Measurements from ENCODE around the gene C1orf159. TPM values are rescaled to one million over a fixed set of nuclear protein-coding genes. Genes with fewer than 3 reads are reported as not detected.
A peak's percentile ranks its signal among the peaks of the same experiment; 100 is the strongest.

Gene C1orf159
- total RNA-seq, 1 donor from 2014 or later = 18.6 TPM

DNA sequence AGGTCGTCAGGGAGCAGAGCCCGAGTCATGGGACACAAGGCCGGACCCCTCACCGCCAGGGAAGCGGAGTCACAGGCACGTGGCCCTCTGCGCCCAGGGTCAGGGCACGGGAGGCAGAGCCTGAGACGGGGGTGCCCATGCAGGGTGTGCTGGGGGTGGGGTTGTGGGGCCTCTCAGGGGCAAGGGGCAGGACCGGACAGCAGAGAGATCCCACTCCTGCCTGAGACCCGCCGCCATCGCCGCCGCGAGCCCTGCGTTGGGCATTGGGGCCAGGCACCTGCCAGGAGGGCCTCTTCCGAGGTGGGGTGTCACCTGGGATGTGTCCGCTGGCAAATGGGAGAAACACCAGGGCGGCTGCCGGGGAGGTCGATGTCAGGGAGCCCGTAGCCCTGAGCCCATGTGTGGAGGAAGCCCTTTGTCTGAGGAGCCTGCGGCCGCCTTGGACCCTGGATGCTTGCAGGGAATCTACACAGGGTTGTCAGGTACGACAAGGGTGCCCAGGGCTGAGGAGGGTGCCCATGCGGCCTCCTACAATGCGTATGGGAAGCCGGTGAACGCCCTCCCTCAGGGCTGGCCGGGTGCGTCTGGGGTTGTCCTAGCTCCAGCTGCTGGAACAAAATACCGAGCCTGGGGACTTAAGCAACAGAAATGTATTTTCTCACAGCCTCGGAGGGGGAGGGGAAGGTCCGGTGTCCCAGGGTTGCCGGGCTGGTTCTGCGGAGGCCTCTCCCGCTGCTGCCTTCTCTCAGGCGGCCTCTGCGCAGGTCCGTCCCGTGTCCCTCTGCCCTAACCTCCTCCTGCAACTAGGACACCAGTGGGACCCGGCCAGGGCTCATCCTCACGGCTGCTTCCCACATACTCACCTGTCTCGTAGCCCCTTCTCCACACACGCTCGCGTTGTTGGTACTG lies 16.4 kb upstream of the C1orf159 start:
- peak; percentile 67 for DNase-seq (ENCODE audit: low spot score)

DNA sequence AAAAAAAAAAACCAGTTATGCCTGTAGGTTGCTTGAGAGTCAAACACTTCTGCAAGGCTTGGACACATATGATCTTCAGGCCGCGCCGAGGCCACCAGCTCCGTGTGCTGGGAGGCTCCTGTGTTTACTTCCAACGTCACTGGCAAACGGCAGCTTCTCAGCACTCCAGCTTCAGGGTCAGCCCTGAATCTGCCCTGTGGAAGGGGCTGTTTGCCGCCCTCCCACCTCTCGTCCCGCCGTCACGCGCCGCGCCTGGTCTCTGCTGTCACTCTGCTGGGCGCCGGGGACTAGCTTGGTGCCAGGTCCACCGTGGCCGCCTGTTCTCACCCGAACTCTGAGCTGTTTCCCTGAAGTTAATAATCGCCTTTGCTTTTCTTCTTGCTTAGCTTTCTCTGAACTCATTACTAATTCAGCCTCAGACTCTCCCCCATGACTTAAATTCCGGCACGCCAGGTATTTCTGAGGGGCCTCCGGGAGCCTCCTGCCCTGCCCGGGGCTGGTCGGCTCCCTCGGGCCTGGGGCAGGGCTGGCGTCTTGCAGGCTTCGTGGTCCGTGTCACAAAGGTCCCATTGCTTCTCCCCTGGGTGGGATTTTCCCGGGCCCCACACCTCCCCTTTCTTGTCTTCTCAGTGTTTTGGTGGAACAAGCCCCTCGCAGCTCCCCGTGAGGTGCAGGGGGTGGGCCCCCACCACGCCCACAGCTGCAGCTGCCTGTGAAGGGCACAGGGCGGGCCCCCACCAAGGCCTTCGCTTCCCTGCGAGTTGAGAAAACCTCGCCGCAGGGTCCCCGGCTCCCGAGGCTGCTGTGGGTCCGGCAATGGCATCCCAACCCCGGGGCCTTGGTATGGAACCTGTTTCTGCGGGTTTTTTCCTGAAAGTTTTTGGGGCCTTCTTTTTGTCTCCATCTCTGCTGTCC lies 14.6 kb upstream of the C1orf159 start:
- no peak for DNase-seq (ENCODE audit: low spot score)

DNA sequence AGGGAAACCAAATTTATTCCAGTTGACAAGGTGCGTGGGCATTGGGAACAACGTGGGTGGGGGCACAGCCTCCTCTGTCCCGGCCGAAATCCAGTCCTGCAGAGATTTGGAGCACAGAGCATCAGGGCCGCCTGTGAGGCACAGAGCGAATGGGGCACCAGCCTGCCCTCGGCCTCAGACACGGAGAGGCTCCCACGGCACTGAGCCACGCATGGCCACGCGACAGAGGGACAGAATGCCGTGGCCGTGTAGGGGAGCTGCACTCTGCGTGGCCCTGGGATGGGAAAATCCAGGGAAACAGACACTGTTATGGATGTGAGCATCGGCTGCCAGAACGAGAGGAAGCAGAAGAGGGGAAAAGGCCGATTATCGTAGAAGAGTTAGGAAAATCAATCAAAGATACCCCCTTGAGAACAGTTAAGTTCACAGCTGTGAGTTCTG lies 13.5 kb upstream of the C1orf159 start:
- no peak for DNase-seq (ENCODE audit: low spot score)

DNA sequence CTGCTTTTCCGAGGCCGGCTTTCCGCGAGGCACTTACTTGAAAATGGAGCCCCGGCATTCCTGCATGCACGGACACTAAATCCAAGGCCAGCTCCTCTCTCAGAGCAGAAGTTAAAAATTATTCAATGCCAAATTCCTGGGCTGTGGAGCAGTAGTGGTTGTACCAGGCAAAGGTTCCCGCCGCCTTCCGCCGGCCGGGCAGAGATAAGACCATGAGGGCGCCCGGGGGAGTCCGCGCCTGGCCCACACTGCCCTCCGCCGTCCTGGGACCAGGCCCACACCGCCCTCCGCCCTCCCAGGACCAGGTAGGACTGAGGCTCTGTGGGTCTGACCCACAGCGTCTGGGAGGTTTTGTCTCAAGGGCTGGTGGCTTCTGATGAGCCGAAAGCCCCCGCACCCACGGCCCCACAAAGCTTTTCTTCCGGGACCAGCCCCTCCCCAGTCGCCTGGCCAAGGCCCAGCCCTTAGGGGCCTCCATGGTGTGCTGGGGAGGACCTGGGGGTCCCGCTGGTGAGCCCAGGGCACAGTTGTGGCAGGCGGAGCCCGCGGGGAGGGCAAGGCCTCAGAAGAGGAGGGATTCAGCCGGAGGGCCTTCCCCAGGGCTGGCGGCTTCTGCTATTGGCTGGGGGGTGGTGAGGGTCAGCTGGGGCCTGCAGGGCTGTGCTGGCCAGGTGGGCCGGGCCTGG lies 12.7 kb upstream of the C1orf159 start:
- DNase-seq (ENCODE audit: low spot score) = peak; percentile 57

DNA sequence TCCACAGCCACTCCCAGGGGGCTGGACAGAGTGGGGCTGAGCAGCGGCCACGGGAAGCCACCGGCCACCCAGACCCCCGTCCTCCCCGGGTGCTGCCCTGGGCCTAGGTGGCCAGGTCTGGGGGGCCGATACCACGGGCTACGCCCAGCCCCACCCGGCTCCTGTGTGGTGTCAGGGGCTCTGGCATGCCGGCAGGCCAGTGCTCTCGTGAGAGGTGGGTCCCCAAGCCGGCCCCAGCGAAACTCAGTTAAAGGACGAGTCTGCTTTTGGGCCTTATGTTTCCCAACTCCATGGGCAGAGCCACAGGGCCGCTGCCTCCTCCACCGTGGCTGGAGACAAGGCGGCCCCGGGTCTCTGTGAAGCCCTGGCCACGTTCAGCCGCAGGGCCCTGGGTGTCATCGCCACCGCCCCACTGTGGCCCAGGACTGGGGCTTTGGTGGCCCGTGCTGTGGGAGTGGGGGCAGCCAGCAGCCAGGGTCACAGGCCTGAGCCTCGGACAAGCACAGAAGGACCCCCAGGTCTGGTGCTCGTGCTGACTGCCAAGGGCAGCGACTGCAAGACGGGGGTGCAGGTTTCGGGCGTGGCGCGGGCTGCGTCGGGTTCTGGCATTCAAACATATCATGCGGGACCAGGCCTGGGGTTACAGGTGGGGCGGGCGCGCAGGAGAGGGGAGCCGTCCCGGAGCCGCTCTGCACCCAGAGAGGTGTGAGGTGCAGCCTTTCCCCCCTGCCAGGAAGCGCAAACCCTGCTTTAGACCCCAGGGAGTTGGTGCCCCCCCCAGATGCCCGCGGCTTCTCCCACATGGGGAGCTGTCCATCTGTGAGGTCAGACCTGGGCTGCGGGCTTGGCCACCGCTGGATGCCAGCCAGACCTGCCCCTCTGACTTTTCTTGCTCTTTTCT lies 11.9 kb upstream of the C1orf159 start:
- DNase-seq (ENCODE audit: low spot score) = no peak

DNA sequence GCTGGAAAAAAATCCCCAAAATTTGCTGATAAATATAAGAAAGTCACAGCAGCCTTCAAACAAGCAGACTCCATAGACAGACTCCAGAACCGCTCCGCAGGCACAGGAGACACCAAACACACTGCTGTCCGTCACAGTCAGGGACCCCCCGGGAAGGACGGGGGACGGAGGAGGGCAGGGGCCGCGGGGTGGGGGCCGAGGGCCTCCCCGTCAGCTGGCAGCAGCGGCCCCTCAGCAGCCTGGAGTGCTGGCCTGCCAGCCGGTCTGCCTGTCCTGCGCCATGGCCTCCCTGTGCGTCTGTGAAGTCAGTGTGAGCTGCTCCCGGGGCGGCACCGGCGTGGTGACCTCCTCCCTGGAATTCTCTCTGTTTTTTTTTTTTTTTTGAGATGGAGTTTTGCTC lies 10.1 kb upstream of the C1orf159 start:
- DNase-seq (ENCODE audit: low spot score) = no peak

DNA sequence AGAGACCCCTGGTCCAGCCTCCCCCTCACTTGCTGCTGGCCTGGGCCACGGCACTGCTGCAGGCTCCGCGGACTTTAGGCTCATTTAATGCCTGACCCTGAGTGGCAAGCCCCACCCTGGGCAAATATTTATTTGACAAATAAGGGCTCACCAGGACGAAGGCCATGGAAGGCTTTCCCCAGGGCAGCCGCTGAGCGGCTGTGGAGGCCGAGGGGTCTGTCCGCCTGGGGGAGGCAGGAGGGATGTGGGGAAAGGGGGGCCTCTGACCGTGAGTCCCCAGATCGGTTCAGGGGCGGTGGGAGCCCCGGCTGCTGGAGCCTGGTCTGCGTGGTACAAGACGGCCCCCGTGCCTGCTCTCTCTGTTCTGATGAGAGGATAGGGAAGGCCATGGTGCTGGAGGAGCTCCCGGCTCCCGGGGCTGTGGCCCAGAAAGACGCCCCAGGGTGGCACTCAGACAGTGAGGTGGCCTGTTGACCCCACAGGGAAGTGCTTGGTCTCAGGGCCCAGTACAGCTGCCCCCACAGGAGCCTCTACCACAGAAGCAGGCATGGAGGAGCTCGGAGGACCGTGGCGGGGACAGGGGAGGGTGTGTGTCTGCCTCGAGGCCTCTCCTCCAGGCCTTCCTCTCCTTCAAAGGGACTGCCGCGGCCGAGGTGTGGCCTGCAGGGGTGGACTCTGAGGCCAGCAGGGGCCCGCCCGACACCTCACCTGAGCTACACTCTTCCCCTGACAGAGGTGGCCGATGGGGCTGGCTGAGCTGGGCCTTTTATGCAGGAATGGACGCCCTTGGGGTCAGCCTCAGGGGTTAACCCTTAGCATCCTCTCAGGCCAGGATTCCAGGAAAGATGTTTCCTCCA lies 9.1 kb upstream of the C1orf159 start:
- DNase-seq (ENCODE audit: low spot score) = no peak

DNA sequence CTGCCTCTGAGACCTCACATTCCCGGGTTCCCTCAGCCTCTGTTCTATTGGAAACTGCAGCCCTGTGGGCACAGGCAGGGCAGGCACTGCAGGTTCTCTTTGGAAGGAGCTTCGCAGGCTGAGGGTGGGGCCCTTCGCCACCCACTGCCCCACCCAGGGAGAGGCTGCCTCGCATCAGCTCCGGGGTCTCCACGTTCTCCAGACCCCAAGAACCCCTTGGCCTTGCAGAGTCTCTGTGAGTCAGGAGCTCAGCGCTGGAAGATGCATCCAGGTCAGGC lies 8.6 kb upstream of the C1orf159 start:
- no peak for DNase-seq (ENCODE audit: low spot score)

DNA sequence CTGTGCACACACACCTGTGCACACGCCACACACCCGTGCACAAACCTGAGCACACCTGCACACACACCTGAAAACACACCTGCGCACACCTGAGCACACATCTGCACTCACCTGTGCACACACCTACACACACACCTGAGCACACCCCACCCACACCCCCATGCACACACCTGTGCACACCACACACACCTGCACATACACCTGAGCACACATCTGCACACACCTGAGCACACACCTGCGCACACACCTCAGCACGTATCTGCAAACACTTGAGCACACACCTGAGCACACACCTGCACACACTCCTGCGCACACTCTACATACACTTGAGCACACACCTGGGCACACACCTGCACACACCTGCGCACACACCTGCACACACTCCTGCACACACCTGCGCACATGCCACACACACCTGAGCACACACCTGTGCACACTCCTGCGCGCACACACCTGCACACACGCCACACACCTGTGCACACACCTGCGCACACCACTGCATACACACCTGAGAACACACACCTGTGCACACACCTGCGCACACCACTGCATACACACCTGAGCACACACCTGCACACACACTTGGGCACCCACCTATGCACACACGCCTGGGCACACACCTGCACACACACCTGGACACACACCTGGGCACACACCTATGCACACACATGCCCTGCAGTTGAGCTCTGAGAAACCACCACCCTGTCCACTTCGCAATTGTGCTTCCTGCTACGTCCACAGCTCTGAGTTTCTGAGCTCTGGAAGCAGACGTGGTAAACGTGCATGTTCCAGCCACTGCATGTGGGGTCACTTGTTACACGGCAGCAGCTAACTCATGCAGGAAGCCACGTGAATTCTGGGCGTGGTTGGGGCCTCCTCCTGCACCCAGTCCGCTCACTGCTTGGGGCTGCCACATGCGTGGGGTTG lies 8.0 kb upstream of the C1orf159 start:
- DNase-seq (ENCODE audit: low spot score) = no peak

DNA sequence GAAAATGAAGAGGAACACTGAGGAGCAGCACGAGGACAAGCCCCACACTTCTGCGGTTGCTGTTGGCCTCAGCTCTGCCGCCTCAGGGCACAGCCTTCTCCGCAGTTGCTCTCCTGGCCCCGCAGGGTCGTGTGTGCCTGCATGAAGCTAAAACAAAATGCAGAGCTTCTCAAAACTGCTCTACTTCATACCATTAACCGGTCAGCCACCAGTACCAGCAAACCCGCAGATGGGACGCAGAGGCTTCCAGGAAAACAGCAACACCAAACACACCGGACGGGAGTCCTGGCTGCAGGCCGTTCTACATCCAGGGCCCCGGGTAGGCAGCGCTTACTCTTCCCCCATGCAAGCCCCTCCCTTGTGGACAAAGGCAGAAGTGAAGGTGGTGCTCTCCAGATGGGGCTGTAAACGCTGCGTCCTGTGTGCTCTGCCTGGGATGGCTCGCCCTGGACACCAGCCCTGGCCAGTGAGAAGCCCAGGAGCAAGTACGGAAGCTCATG lies 7.1 kb upstream of the C1orf159 start:
- DNase-seq (ENCODE audit: low spot score) = no peak

DNA sequence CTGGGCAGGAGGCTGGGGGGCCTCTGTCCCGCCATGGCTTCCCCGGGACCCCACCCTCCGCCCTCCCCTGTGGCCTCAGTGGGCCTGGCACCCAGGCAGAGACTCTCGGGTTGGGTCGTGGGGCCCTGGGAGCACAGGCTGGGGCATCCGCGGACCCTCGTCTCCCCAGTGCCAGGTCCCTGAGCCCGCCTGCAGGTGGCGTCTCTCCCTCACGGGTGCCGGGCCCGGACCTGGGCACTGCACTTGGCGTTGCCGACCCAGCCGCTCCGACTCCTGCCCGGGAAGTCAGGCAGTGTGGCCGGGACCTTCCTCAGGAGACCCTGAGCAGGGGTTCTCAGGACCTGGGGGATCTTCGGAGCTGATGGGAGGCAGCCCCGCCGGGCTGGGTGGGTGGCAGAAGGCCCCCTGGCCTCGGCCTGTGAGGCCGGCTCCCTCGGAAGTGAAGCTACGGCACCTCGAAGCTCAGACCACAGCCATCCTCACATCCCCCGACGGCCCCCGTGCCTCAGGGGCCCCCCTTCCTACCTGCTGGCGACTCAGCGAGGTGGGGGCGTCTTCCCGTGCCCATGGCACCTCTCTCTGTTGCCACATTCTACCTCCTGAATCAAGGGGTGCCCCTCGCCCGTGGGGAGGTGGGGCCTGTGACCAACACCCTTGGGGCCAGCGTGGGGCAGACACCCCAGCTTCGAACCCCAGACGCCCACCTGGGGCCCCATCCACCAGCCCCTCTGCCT lies 6.4 kb upstream of the C1orf159 start:
- DNase-seq (ENCODE audit: low spot score) = peak; percentile 80

DNA sequence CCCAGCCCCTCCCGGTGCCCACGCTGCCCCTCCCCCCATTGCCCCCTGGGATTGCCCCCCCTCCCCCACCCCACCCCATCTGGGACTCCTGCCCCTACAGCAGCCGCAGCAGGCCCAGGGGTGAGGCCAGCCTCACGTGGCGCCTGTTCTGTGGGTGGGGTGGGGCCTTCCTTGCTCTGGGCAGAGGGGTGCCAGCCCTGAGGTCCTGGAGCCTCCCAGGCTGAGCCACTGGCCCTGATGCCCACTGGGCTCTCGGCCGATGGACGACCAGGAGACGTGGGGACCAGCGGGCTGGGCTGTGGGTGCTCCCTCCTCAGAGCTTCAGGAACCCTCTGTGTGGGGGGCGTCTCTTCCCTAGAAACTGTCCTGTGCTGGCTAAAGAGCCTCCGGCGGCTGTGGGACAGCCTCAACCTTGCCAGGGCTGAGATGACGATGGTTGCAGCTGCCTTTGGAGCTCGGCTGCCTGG lies 5.8 kb upstream of the C1orf159 start:
- no peak for DNase-seq (ENCODE audit: low spot score)

DNA sequence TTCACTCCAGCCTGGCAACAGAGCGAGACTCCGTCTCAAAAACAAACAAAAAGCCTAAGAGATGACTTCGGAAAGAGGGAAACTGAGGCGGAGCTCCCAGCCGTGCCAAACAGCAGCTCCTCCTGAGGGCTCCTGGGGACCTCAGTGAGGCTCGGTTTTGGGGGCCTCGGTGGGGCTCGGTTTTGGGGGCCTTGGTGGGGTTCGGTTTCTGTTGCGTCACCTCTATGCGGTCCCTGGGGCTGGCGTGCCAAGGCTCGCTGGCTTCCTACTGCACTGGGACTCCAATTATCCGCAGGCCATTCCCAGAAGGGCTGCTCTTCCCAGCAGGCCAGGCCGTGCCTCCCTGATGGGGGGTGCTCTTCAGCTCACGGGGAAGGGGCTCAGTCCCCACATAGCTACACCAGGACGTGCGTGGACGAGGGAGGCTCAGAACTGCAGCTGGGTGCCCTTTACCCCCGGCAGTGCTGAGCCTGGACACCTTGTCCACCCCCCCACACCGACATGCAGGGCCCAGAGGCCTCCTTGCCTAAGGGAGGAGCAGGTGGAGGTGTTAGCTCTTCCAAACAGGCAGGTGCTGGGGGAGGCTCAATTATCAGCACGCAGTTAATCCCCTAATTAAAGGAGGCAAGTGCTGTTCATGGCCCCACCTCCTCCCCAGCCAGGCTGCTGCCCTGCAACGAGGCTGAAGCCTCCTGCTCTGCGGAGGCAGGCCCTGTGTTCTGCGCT lies 5.1 kb upstream of the C1orf159 start:
- DNase-seq (ENCODE audit: low spot score) = no peak

DNA sequence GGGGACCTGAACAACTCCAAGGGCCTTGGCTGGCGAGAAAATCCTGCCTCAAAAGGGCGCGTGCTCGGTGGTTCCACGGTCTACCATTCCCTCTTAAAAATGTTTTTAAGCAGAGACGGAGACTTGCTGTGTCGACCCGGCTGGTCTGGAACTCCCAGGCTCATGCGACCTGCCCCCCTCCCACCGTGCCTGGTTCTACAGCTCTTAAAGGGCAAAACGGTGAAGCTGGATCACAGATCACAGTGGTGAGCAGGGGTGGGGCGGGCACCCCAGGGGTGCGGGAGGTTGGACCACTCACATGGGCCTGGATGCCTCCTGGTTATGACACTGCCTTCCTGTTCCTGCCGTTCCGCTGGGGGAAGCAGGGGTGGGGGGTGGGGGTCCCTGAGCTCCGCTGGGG lies 4.2 kb upstream of the C1orf159 start:
- DNase-seq (ENCODE audit: low spot score) = no peak

DNA sequence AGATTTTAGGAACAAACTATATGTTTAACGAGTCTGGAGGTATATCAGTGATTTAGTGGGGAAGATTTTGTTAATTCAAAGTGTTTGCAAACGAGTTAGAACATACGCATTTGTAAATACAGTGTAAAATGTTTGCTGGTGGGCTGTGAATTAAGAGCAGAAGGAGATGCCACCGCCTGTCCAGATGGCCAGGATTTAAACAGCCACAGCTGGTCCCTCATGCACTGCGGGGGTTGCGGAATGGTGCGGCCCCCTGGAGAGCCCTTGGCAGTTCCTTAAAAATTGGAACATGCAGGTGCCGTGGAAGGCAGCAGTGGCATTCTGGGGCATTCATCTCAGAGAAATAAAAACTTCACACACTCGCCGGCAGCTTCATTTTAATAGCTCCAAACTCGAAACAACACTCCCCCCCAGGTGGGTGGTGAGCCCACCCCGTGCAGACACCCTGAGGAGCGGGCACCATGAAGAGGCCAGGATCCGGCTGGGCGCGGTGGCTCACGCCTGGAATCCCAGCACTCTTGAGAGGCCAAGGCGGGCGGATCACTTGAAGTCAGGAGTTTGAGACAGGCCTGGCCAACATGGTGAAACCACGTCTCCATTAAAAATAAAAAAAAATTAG lies 3.5 kb upstream of the C1orf159 start:
- no peak for DNase-seq (ENCODE audit: low spot score)

DNA sequence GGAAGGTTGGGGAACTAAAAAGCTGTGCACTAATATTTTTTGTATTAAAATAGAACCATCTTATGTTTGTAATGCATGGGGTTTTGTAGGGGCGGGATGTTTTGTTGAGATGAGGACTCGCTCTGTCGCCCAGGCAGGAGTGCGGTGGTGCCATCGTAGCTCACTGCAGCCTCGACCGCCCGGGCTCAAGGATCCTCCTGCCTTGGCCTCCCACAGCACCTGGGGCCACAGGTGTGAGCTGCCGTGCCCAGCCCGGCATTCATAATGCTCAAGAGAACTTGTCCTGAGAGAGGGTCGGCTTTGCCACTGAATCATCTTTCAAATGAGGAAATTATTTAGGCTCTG lies 3.0 kb upstream of the C1orf159 start:
- no peak for DNase-seq (ENCODE audit: low spot score)
